ENCODE results near the gene ACTA1.

The ACTA1 gene

GRCh38 chr1:229390130-229390529 is 43.8 kb downstream of the ACTA1 start:
- TF ChIP-seq, protein P1, sequence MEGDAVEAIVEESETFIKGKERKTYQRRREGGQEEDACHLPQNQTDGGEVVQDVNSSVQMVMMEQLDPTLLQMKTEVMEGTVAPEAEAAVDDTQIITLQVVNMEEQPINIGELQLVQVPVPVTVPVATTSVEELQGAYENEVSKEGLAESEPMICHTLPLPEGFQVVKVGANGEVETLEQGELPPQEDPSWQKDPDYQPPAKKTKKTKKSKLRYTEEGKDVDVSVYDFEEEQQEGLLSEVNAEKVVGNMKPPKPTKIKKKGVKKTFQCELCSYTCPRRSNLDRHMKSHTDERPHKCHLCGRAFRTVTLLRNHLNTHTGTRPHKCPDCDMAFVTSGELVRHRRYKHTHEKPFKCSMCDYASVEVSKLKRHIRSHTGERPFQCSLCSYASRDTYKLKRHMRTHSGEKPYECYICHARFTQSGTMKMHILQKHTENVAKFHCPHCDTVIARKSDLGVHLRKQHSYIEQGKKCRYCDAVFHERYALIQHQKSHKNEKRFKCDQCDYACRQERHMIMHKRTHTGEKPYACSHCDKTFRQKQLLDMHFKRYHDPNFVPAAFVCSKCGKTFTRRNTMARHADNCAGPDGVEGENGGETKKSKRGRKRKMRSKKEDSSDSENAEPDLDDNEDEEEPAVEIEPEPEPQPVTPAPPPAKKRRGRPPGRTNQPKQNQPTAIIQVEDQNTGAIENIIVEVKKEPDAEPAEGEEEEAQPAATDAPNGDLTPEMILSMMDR (IDR thresholded peaks at IDR 0.05; ENCODE audit: low read depth, low read length) = no peak
- DNase-seq (ENCODE audit: low read depth in 2 of 2) = no peak
- H3K4me3 ChIP-seq (replicated peaks in 1 of 2; ENCODE audit: low read depth in 2 of 2, low read length in 2 of 2) = no peak overlapping the region

- H3K4me3 ChIP-seq (replicated peaks in 1 of 2; ENCODE audit: low read depth in 2 of 2, low read length in 2 of 2) = no peak overlapping the region
- DNase-seq (ENCODE audit: low read depth in 2 of 2) = peak in 1 of 2 donors; percentile 80
- TF ChIP-seq, protein P1 (IDR thresholded peaks at IDR 0.05; ENCODE audit: low read depth, low read length) = no peak
Observed at GRCh38 chr1:229388897-229389580, 44.9 kb downstream of the ACTA1 start.

GRCh38 chr1:229385853-229386456 is 47.9 kb downstream of the ACTA1 start:
- DNase-seq (ENCODE audit: low read depth in 2 of 2) = no peak
- no peak overlapping the region for H3K4me3 ChIP-seq (replicated peaks in 1 of 2; ENCODE audit: low read depth in 2 of 2, low read length in 2 of 2)
- TF ChIP-seq, protein P1 (IDR thresholded peaks at IDR 0.05; ENCODE audit: low read depth, low read length) = no peak

GRCh38 chr1:229384822-229385221 is 49.1 kb downstream of the ACTA1 start:
- TF ChIP-seq, protein P1 (IDR thresholded peaks at IDR 0.05; ENCODE audit: low read depth, low read length) = no peak
- DNase-seq (ENCODE audit: low read depth in 2 of 2) = no peak
- H3K4me3 ChIP-seq (replicated peaks in 1 of 2; ENCODE audit: low read depth in 2 of 2, low read length in 2 of 2) = no peak overlapping the region

- TF ChIP-seq, protein P1 (IDR thresholded peaks at IDR 0.05; ENCODE audit: low read depth, low read length) = no peak
- DNase-seq (ENCODE audit: low read depth in 2 of 2) = no peak
- H3K4me3 ChIP-seq (replicated peaks in 1 of 2; ENCODE audit: low read depth in 2 of 2, low read length in 2 of 2) = no peak overlapping the region
Observed at GRCh38 chr1:229383961-229384360, 49.9 kb downstream of the ACTA1 start.

DNA sequence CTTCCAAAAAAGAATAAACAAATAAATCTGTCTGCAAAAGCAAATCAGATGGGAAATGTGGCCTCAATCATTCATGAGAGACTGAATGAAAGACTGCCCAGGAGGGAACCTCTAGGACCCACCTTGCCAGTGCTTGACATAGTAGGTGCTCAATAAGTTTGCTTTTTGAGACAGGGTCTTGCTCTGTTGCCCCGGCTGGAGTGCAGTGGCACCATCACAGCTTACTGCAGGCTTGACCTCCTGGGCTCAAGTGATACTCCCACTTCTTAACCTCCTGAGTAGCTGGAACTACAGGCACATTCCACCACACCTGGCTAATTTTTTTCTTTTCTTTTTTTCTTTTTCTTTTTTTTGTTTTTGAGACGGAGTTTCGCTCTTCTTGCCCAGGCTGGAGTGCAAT is 50.7 kb downstream of the ACTA1 start:
- H3K4me3 ChIP-seq (replicated peaks in 1 of 2; ENCODE audit: low read depth in 2 of 2, low read length in 2 of 2) = no peak overlapping the region
- TF ChIP-seq, protein P1 (IDR thresholded peaks at IDR 0.05; ENCODE audit: low read depth, low read length) = no peak
- DNase-seq (ENCODE audit: low read depth in 2 of 2) = no peak
